Stimulated activated CD4-positive, alpha-beta T cell treated with anti-CD3 and anti-CD28 coated beads, TNF-alpha, amount 100 ng/mL, for 4 hours (primary cell): ENCODE results near the gene TEX12.

Experiments used
- DNase-seq, 3 experiments: peaks; one replicate each; pipeline ENCODE4 v3.0.0-alpha.2; 2020; ENCODE audit warnings: low read depth in 3 of 3

Gene TEX12

GRCh38 chr11:112211536-112211935 is 44.4 kb downstream of the TEX12 start:
- no peak for DNase-seq

GRCh38 chr11:112212290-112212689 is 45.1 kb downstream of the TEX12 start:
- no peak for DNase-seq

- DNase-seq: no peak
These were observed 45.5 kb downstream of the TEX12 start for GRCh38 chr11:112212710-112213109.

GRCh38 chr11:112213753-112214152 is 46.6 kb downstream of the TEX12 start:
- DNase-seq: no peak

GRCh38 chr11:112215621-112216020 is 48.4 kb downstream of the TEX12 start:
- no peak for DNase-seq

GRCh38 chr11:112216561-112217105 is 49.5 kb downstream of the TEX12 start:
- DNase-seq: no peak

- DNase-seq: peak in 1 of 3 experiments; percentile 5
These were observed 52.5 kb downstream of the TEX12 start for GRCh38 chr11:112219476-112220232.

GRCh38 chr11:112221274-112221835 is 54.2 kb downstream of the TEX12 start:
- no peak for DNase-seq
